Mucosa of rectum (tissue), 2 donors: ENCODE measurements around the gene TRMT1L.

Source experiments
- H3K27ac ChIP-seq, 2 donors: one replicate each; pipeline ENCODE4 v1.7.0; 2013; ENCODE audit warnings: inconsistent platforms in 2 of 2, low read depth in 2 of 2, low read length in 2 of 2
- H3K27me3 ChIP-seq, 2 donors: one replicate each; pipeline ENCODE4 v1.7.0; 2013; ENCODE audit warnings: low read length in 2 of 2; ENCODE audit not compliant: control insufficient read depth in 2 of 2, insufficient read depth in 2 of 2
- H3K36me3 ChIP-seq, 2 donors: one replicate each; pipeline ENCODE4 v1.7.0; 2013; ENCODE audit warnings: low read length in 2 of 2; ENCODE audit not compliant: control insufficient read depth in 2 of 2, insufficient read depth in 2 of 2
- H3K4me1 ChIP-seq, 2 donors: one replicate each; pipeline ENCODE4 v1.7.0; 2013; ENCODE audit warnings: low read length in 2 of 2, mild to moderate bottlenecking in 1 of 2; ENCODE audit not compliant: control insufficient read depth in 2 of 2, insufficient read depth in 2 of 2
- H3K4me3 ChIP-seq, 2 donors: one replicate each; pipeline ENCODE4 v1.7.0; 2013; ENCODE audit warnings: low read length in 2 of 2
- H3K9ac ChIP-seq, 2 donors: one replicate each; pipeline ENCODE4 v1.7.0; 2013; ENCODE audit warnings: low read length in 2 of 2, low read depth in 1 of 2, mild to moderate bottlenecking in 1 of 2
- H3K9me3 ChIP-seq, 2 donors: one replicate each; pipeline ENCODE4 v1.7.0; 2013; ENCODE audit warnings: low read length in 2 of 2; ENCODE audit not compliant: control insufficient read depth in 2 of 2
- donor health status: healthy.
- donor health status: Normal muscosa, but diverticular disease.

The TRMT1L gene

DNA sequence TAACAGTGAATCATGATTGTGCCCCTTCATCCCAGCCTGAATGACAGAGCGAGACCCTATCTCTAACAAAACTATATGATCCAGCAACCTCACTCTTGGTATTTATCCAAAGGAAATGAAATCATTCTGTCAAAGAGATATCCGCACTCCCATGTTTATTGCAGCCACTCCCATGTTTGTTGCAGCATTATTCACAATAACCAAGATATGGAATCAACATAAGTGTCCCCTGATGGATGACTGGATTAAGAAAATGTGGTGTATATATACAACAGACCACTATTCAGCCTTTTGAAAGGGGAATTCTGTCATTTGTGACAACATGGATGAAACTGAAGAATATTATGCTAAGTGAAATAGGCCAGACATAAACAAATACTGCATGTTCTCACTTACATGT, 44.4 kb downstream of the TRMT1L start:
- no peak overlapping the region for H3K27ac ChIP-seq
- no peak overlapping the region for H3K4me3 ChIP-seq
- H3K9ac ChIP-seq: no peak overlapping the region
- H3K27me3 ChIP-seq: no peaks in the 10 kb centered on the region
- H3K9me3 ChIP-seq: peaks cover 0 to 2% of the 10 kb centered on the region in 2 donors
- H3K4me1 ChIP-seq: peaks cover 0 to 3% of the 10 kb centered on the region in 2 donors
- H3K36me3 ChIP-seq: no peaks in the 10 kb centered on the region

DNA sequence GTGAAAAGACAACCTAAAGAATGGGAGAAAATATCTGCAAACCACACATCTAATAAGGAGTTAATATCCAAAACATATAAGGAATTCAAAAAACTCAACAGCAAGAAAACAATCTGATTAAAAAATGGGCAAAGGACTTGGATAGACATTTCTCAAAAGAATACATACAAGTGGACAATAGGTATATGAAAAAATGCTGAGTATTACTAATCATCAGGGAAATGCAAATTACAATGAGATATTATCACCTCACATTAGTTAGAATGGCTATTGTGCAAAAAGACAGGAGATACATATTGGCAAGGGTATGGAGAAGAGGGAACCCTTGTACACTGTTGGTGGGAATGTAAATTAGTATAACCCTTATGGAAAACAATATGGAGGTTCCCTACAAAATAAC, 44.9 kb downstream of the TRMT1L start:
- Histone ChIP-seq H3K4me1 (peaks cover 0 to 3% of the 10 kb centered on the region in 2 donors), H3K36me3 (no peaks in the 10 kb centered on the region), H3K9me3 (peaks cover 0 to 2% of the 10 kb centered on the region in 2 donors), H3K27me3 (no peaks in the 10 kb centered on the region), H3K9ac (no peak overlapping the region), H3K27ac (no peak overlapping the region), H3K4me3 (no peak overlapping the region)

DNA sequence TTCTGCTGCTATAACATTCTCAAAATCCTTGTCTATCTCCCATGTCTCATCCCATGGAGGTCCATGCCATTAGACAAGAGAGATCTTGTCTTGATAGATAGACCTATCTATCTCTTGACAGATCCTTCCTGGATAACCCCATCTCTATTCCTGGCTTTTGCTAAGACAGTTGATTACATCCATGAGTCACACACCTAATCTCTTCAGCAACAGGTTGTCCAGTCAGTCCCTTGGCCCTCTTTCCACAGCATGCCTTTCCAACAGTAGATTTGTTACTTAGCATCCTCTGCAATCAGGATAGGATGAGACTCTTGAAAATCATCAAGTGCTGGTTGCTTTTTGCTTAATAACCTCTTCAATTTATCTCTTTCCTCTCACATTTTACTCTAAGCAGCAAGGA, 46.6 kb downstream of the TRMT1L start:
- H3K36me3 ChIP-seq: no peaks in the 10 kb centered on the region
- no peak overlapping the region for H3K4me3 ChIP-seq
- H3K4me1 ChIP-seq: peaks cover 0 to 3% of the 10 kb centered on the region in 2 donors
- H3K27ac ChIP-seq: no peak overlapping the region
- H3K9me3 ChIP-seq: peaks cover 0 to 2% of the 10 kb centered on the region in 2 donors
- no peaks in the 10 kb centered on the region for H3K27me3 ChIP-seq
- no peak overlapping the region for H3K9ac ChIP-seq

DNA sequence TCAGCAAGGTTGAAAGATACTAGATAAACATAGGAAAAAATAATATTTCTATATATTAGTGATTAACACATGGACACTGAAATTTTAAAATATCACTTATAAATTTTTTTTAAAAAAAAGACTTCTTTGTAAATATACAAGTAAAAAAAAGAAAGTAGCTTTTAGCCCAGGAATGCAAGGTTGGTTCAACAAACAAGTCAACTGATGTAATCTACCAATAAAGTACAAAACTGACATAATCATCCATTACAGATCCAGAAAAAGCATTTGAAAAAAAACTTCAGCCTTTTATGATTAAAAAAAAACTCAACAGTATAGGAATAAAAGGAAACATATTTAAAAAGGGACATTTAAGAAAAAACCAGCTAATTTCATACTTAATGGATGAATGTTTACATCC, 48.4 kb downstream of the TRMT1L start:
- H3K9me3 ChIP-seq: peaks cover 0 to 2% of the 10 kb centered on the region in 2 donors
- H3K9ac ChIP-seq: no peak overlapping the region
- H3K27ac ChIP-seq: no peak overlapping the region
- no peak overlapping the region for H3K4me3 ChIP-seq
- no peaks in the 10 kb centered on the region for H3K36me3 ChIP-seq
- H3K4me1 ChIP-seq: peaks cover 3% of the 10 kb centered on the region in 2 donors
- no peaks in the 10 kb centered on the region for H3K27me3 ChIP-seq

DNA sequence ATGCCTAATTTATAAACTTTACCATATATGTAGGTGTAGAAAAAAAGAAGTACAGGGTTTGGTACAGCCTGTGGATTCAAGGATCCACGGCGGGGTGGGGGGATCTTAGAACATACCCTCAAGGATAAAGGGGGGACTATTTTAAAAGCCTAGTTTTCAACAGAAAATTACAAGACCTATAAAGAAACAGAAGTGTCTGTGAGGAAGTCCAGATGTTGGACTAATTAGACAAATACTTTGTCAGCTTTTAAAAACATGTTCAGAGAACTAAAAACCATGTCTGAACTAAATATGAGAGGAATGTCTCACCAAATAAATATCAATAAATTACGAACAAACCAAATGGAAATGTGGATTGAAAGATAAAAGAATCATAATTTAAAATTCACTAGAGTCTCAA, 51.6 kb downstream of the TRMT1L start:
- H3K4me3 ChIP-seq: no peak overlapping the region
- no peak overlapping the region for H3K27ac ChIP-seq
- H3K27me3 ChIP-seq: no peaks in the 10 kb centered on the region
- H3K9me3 ChIP-seq: peaks cover 0 to 2% of the 10 kb centered on the region in 2 donors
- H3K36me3 ChIP-seq: no peaks in the 10 kb centered on the region
- no peak overlapping the region for H3K9ac ChIP-seq
- H3K4me1 ChIP-seq: peaks cover 0 to 3% of the 10 kb centered on the region in 2 donors

DNA sequence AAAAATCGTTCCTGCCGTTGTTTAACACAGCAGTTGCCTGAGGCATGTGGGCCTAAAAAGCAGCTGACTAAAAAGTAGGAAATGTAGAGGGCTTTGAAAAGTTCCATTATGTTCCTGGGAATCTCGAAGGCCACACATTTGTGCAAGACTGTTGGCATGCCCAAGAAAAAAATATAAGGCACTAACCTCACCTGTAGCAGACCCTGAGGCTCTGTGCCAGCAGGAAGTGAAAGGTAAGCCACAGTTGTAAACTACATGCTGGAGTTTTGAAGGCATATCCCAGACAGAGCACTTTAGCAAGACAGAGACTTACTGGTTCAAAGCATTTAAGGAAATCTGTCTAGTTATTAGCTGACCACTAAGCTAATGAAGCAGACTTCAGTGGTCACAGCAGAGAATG, 52.7 kb downstream of the TRMT1L start:
- Histone ChIP-seq H3K27ac (no peak overlapping the region), H3K4me3 (no peak overlapping the region), H3K27me3 (no peaks in the 10 kb centered on the region), H3K36me3 (peaks cover 0 to 2% of the 10 kb centered on the region in 2 donors), H3K9ac (no peak overlapping the region), H3K9me3 (peaks cover 0 to 2% of the 10 kb centered on the region in 2 donors), H3K4me1 (peaks cover 0 to 3% of the 10 kb centered on the region in 2 donors)

DNA sequence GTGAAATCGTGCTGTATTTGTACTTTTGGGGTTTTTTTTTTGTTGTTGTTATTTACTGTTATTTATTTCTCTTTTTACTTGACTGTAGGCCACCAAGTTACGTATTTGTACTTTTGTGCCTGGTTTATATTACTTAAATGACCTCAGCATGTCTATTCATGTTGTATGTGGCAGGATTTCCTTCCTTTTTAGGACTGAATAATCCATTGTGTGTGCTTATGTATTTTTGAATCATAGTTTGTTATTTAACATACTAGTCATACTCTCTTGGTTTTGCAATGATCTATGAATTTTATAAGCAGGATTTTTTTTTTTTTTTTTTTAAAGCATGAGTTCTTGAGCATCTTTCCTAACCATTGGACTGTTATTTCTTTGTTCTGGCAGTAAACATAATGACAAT, 60.2 kb downstream of the TRMT1L start:
- no peak overlapping the region for H3K4me3 ChIP-seq
- H3K27ac ChIP-seq: no peak overlapping the region
- H3K9ac ChIP-seq: no peak overlapping the region
- no peaks in the 10 kb centered on the region for H3K27me3 ChIP-seq
- H3K4me1 ChIP-seq: no peaks in the 10 kb centered on the region
- H3K36me3 ChIP-seq: peaks cover 6 to 8% of the 10 kb centered on the region in 2 donors
- no peaks in the 10 kb centered on the region for H3K9me3 ChIP-seq

DNA sequence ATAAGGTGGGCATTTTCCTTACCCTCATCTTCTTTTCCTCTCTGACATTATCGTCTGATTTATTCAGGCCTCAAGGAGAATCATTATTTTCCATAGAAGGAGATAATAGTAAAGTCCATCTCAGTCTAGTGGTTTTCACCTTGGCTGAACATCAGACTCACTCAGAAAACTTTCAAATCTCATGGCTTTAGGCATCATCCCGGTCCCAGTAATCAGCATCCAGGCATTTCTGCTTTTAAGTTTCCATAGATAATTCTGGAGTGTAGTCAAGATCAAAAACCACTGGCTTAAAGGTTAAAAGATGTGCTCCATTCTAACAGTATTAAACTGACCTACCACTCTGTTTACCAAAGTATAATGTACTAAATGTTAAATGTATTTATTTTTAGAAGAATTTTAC, 62.0 kb downstream of the TRMT1L start:
- peaks cover 8 to 9% of the 10 kb centered on the region in 2 donors for H3K36me3 ChIP-seq
- no peak overlapping the region for H3K4me3 ChIP-seq
- no peak overlapping the region for H3K27ac ChIP-seq
- no peaks in the 10 kb centered on the region for H3K27me3 ChIP-seq
- no peaks in the 10 kb centered on the region for H3K4me1 ChIP-seq
- no peak overlapping the region for H3K9ac ChIP-seq
- no peaks in the 10 kb centered on the region for H3K9me3 ChIP-seq

DNA sequence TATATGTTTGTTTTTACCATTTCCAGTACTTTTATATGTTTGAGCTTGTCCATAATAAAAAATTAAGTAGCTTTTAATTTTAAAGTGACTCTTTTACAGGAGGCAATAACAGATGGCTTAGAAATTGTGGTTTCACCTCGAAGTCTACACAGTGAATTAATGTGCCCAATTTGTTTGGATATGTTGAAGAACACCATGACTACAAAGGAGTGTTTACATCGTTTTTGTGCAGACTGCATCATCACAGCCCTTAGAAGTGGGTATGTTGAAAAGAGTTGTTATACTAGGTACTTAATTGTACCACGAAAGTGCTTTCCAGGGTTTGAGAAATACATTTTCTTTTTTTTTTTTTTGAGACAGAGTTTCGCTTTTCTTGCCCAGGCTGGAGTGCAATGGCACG, 65.3 kb downstream of the TRMT1L start:
- no peak overlapping the region for H3K27ac ChIP-seq
- H3K9ac ChIP-seq: no peak overlapping the region
- H3K27me3 ChIP-seq: no peaks in the 10 kb centered on the region
- no peaks in the 10 kb centered on the region for H3K4me1 ChIP-seq
- no peaks in the 10 kb centered on the region for H3K9me3 ChIP-seq
- peaks cover 4 to 9% of the 10 kb centered on the region in 2 donors for H3K36me3 ChIP-seq
- no peak overlapping the region for H3K4me3 ChIP-seq

DNA sequence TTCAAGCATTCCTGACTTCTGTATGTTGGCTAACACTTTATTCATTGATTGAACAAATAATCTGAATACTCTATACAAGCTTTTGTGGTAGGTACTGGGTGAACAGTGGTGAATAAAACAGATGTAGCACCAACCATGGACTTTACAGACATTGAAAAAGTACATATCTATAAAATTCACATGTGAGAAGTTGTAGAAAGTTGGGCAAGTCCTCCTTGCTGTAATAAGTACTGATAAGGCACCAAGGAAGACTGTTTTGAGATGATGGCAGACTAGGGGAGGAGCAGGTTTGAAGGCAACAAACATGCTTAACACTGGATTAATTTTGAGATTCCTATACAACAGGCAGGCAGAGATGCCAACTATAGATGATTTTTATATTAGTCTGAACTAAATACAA, 69.0 kb downstream of the TRMT1L start:
- peaks cover 4 to 5% of the 10 kb centered on the region in 2 donors for H3K36me3 ChIP-seq
- no peaks in the 10 kb centered on the region for H3K27me3 ChIP-seq
- no peaks in the 10 kb centered on the region for H3K9me3 ChIP-seq
- H3K9ac ChIP-seq: no peak overlapping the region
- no peak overlapping the region for H3K4me3 ChIP-seq
- H3K4me1 ChIP-seq: no peaks in the 10 kb centered on the region
- no peak overlapping the region for H3K27ac ChIP-seq

DNA sequence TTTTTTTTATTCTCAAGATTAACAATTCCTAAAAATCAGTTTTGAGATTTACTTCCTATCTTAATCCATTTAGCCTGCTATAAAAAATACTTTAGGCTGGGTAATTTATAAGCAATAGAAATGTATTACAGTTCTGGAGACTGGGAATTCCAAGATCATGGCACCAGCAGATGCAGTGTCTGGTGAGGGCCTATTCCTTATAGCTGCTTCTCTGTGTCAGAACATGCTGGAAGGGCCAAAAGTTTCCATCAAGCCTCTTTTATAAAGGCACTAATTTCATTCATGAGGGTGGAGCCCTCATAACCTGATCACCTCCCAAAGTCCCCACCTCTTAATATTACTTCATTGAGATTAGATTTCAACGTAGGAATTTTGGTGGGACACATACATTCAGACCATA, 69.7 kb downstream of the TRMT1L start:
- H3K4me1 ChIP-seq: no peaks in the 10 kb centered on the region

More for the DNA sequence above, 69.7 kb downstream of the TRMT1L start:
- Histone ChIP-seq H3K27ac (no peak overlapping the region), H3K27me3 (no peaks in the 10 kb centered on the region), H3K36me3 (peaks cover 4 to 5% of the 10 kb centered on the region in 2 donors), H3K9ac (no peak overlapping the region), H3K9me3 (no peaks in the 10 kb centered on the region), H3K4me3 (no peak overlapping the region)
